Spinal cord (tissue), 10 donors: Measurements from ENCODE around the gene CA12. TPM values are rescaled to one million over a fixed set of nuclear protein-coding genes. Genes with fewer than 3 reads are reported as not detected.

Experiments used
- DNase-seq, 6 donors: peaks; one replicate each; pipeline versions ENCODE4 v3.0.0 to v3.0.0-alpha.2; 2013 to 2015; ENCODE audit warnings: low spot score in 6 of 6, low read depth in 4 of 6
- H3K27ac ChIP-seq: one replicate; pipeline ENCODE4 v1.5.1; 2013; ENCODE audit warnings: low read depth, low read length, control low read depth
- H3K27me3 ChIP-seq: one replicate; pipeline ENCODE4 v1.6.1; 2013; ENCODE audit warnings: low read length; ENCODE audit not compliant: control insufficient read depth, insufficient read depth
- H3K36me3 ChIP-seq: one replicate; pipeline ENCODE4 v1.6.1; 2013; ENCODE audit warnings: low read length; ENCODE audit not compliant: control insufficient read depth, insufficient read depth
- H3K4me1 ChIP-seq: one replicate; pipeline ENCODE4 v1.6.1; 2013; ENCODE audit warnings: low read length; ENCODE audit not compliant: control insufficient read depth, insufficient read depth
- H3K4me3 ChIP-seq: one replicate; pipeline ENCODE4 v1.5.1; 2013; ENCODE audit warnings: low read depth, low read length, control low read depth
- H3K9me3 ChIP-seq: one replicate; pipeline ENCODE4 v1.6.1; 2013; ENCODE audit warnings: low read length; ENCODE audit not compliant: control insufficient read depth, insufficient read depth
- WGBS: methylation state at CpG from one replicate; pipeline ENCODE4 v1.1.5; 2013; ENCODE audit warnings: missing lambda C conversion rate; ENCODE audit not compliant: insufficient coverage; 5-methylcytosine and 5-hydroxymethylcytosine counted together
- polyA plus RNA-seq, 2 donors: library from polyadenylated mRNA; unstranded; fragments of 120-200 nt; gene quantifications; one replicate each; pipeline ENCODE4 v1.2.1, GENCODE V29; 2013; ENCODE audit not compliant: insufficient read length in 2 of 2
- total RNA-seq, 2 donors: library from RNA; depleted of rRNA in 1 of 2; stranded (reverse); fragments of 120-200 nt in 1 of 2; fragments of >200 nt in 1 of 2; gene quantifications; one replicate each; pipeline versions ENCODE4 v1.2.3 to v1.2.4, GENCODE V29; 2013 to 2014
- donor health status: healthy.

Gene CA12
- total and polyA plus RNA-seq, 4 donors, result 7.5 to 25.1 (median 10.1) TPM

DNA sequence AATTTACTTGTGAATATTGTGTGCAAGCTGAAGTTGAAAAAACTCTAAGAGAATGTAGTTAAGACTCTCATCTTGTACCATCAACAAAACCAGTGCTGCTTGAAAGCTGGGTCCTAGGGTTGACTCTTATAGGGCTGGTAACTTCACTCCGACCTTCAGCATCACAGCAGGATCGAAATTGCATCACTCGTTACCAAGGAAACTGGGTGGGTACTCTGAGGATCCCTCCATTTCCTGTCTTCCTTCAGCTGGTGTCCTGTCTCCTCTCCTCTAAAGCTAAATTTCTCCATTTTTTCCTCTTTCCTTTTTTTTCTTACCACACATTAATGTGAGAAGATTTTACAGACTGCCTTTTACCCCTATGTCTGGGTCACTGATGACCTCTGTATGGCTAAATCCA is 107.2 kb downstream of the CA12 start:
- no peak overlapping the region for H3K4me3 ChIP-seq
- no peak for DNase-seq
- H3K9me3 ChIP-seq, result no peaks in the 10 kb centered on the region
- no peaks in the 10 kb centered on the region for H3K36me3 ChIP-seq
- peaks cover 4% of the 10 kb centered on the region for H3K4me1 ChIP-seq
- WGBS, result 72% methylated on average over 3 of the region's 3 CpGs
- H3K27me3 ChIP-seq, result no peaks in the 10 kb centered on the region
- H3K27ac ChIP-seq, result no peak overlapping the region

Other genes with a start within 250 kb of the CA12 start
- gene RPS27L, start 224.4 kb downstream of the CA12 start, total RNA-seq, result 100 to 1,000 TPM in 1 of 2 donors, 10 to 100 TPM in 1; 86.2 to 111 TPM
- 10 to 100 TPM; 89.1 to 91.8 TPM for gene RPS27L, start 224.4 kb downstream of the CA12 start, polyA plus RNA-seq
- gene RAB8B, start 192.2 kb downstream of the CA12 start, total RNA-seq, result 100 to 1,000 TPM in 1 of 2 donors, 10 to 100 TPM in 1; 54.9 to 104 TPM
- gene RAB8B, start 192.2 kb downstream of the CA12 start, polyA plus RNA-seq, result 10 to 100 TPM; 34.4 to 52.2 TPM
- gene APH1B, start 104.2 kb downstream of the CA12 start, total RNA-seq, result 10 to 100 TPM; 25.6 to 25.8 TPM
- gene APH1B, start 104.2 kb downstream of the CA12 start, polyA plus RNA-seq, result 10 to 100 TPM; 16.4 to 17.9 TPM
- 10 to 100 TPM; 55.8 to 65.7 TPM for gene USP3, start 122.7 kb upstream of the CA12 start, total RNA-seq
- gene USP3, start 122.7 kb upstream of the CA12 start, polyA plus RNA-seq, result 10 to 100 TPM; 38.1 to 44.0 TPM
- 1 to 10 TPM in 1 of 2 donors, under 1 TPM in 1; 0.83 to 1.2 TPM for gene FBXL22, start 215.5 kb upstream of the CA12 start, total RNA-seq
- gene FBXL22, start 215.5 kb upstream of the CA12 start, polyA plus RNA-seq, result 1 to 10 TPM; 2.4 to 3.0 TPM